Mesendoderm (in vitro differentiated cells): ENCODE data around the gene PDZD2.
A peak's percentile ranks its signal among the peaks of the same experiment; 100 is the strongest.

Source experiments
- DNase-seq: peaks from one replicate; pipeline ENCODE4 v3.0.0; 2013
- H2AK5ac ChIP-seq: 2 replicates; pipeline ENCODE4 v1.6.1; 2013; ENCODE audit warnings: low read length, inconsistent platforms
- H2BK120ac ChIP-seq: 2 replicates; pipeline ENCODE4 v1.6.1; 2013; ENCODE audit warnings: low read depth, mild to moderate bottlenecking, low read length, moderate library complexity, mixed read lengths
- H2BK15ac ChIP-seq: replicated peaks from 2 replicates; pipeline ENCODE4 v1.6.1; 2013; ENCODE audit warnings: low read depth, mild to moderate bottlenecking, moderate library complexity
- H2BK5ac ChIP-seq: 2 replicates; pipeline ENCODE4 v1.6.1; 2013; ENCODE audit warnings: low read length, inconsistent platforms
- H3K18ac ChIP-seq: 2 replicates; pipeline ENCODE4 v1.6.1; 2013; ENCODE audit warnings: mild to moderate bottlenecking, low read length, mixed read lengths
- H3K23ac ChIP-seq: one replicate; pipeline ENCODE4 v1.6.1; 2013; ENCODE audit warnings: low read length
- H3K27ac ChIP-seq: 2 replicates; pipeline ENCODE4 v1.5.1; 2013; ENCODE audit warnings: low read depth, mild to moderate bottlenecking, inconsistent platforms, low read length, moderate library complexity
- H3K27me3 ChIP-seq: 2 replicates; pipeline ENCODE4 v1.6.1; 2013; ENCODE audit warnings: low read length, control low read depth, mild to moderate bottlenecking, inconsistent platforms; ENCODE audit not compliant: insufficient read depth, poor library complexity
- H3K36me3 ChIP-seq: 2 replicates; pipeline ENCODE4 v1.6.1; 2013; ENCODE audit warnings: low read length, inconsistent platforms; ENCODE audit not compliant: control insufficient read depth, insufficient read depth
- H3K4ac ChIP-seq: one replicate; pipeline ENCODE4 v1.6.1; 2013; ENCODE audit warnings: low read depth, mild to moderate bottlenecking, low read length, moderate library complexity
- H3K4me1 ChIP-seq: 2 replicates; pipeline ENCODE4 v1.6.1; 2013; ENCODE audit warnings: low read depth, low read length, inconsistent platforms; ENCODE audit not compliant: control insufficient read depth
- H3K4me2 ChIP-seq: 2 replicates; pipeline ENCODE4 v1.6.1; 2013; ENCODE audit warnings: low read length
- H3K4me3 ChIP-seq: 2 replicates; pipeline ENCODE4 v1.5.1; 2013; ENCODE audit warnings: mild to moderate bottlenecking, low read length
- H3K56ac ChIP-seq: one replicate; pipeline ENCODE4 v1.6.1; 2013; ENCODE audit warnings: low read length
- H3K79me1 ChIP-seq: 2 replicates; pipeline ENCODE4 v1.6.1; 2013; ENCODE audit warnings: low read length, inconsistent platforms
- H3K79me2 ChIP-seq: 2 replicates; pipeline ENCODE4 v1.6.1; 2013; ENCODE audit warnings: mild to moderate bottlenecking, low read length; ENCODE audit not compliant: control insufficient read depth, insufficient read depth
- H3K9ac ChIP-seq: 2 replicates; pipeline ENCODE4 v1.6.1; 2013; ENCODE audit warnings: low read length, inconsistent platforms
- H4K5ac ChIP-seq: one replicate; pipeline ENCODE4 v1.6.1; 2013; ENCODE audit warnings: low read length
- H4K8ac ChIP-seq: one replicate; pipeline ENCODE4 v1.6.1; 2013; ENCODE audit warnings: low read depth, mild to moderate bottlenecking, control low read depth, low read length, moderate library complexity
- WGBS: extraction: QIAGEN DNeasy Blood & Tissue Kit; methylation state at CpG from one replicate; pipeline ENCODE4 v1.1.7; 2013; ENCODE audit warnings: low lambda C conversion rate, missing lambda C conversion rate; ENCODE audit not compliant: insufficient coverage; ENCODE audit errors: extremely low coverage; 5-methylcytosine and 5-hydroxymethylcytosine counted together

The PDZD2 gene

GRCh38 chr5:31648326-31648725, 9.4 kb downstream of the PDZD2 start:
- DNase-seq = no peak
- no peaks in the 10 kb centered on the region for H3K79me2 ChIP-seq
- no peak overlapping the region for H3K4ac ChIP-seq
- H3K23ac ChIP-seq = no peak overlapping the region
- no peak overlapping the region for H3K27ac ChIP-seq
- no peaks in the 10 kb centered on the region for H3K27me3 ChIP-seq
- H3K9ac ChIP-seq = no peak overlapping the region
- H3K56ac ChIP-seq = no peak overlapping the region
- no CpG with 5 or more reads among the region's 6 CpGs for WGBS
- H3K79me1 ChIP-seq = no peaks in the 10 kb centered on the region
- H3K36me3 ChIP-seq = no peaks in the 10 kb centered on the region
- no peak overlapping the region for H2BK120ac ChIP-seq
- no peak overlapping the region for H2BK15ac ChIP-seq
- no peak overlapping the region for H2BK5ac ChIP-seq
- H4K8ac ChIP-seq = no peak overlapping the region
- no peak overlapping the region for H2AK5ac ChIP-seq
- H3K4me2 ChIP-seq = no peak overlapping the region
- H3K18ac ChIP-seq = no peak overlapping the region
- H3K4me1 ChIP-seq = no peaks in the 10 kb centered on the region
- no peak overlapping the region for H3K4me3 ChIP-seq
- H4K5ac ChIP-seq = no peak overlapping the region

- H4K5ac ChIP-seq = no peak overlapping the region
- H2BK120ac ChIP-seq = no peak overlapping the region
- H3K18ac ChIP-seq = no peak overlapping the region
- H3K4me2 ChIP-seq = no peak overlapping the region
- H2AK5ac ChIP-seq = no peak overlapping the region
- H3K4ac ChIP-seq = no peak overlapping the region
- no peak overlapping the region for H4K8ac ChIP-seq
- H3K9ac ChIP-seq = no peak overlapping the region
- H3K56ac ChIP-seq = no peak overlapping the region
- no peak overlapping the region for H3K4me3 ChIP-seq
- no peak overlapping the region for H2BK5ac ChIP-seq
- no CpG with 5 or more reads among the region's 3 CpGs for WGBS
- H3K27ac ChIP-seq = no peak overlapping the region
- H3K79me1 ChIP-seq = no peaks in the 10 kb centered on the region
- no peak for DNase-seq
- H2BK15ac ChIP-seq = no peak overlapping the region
- no peaks in the 10 kb centered on the region for H3K79me2 ChIP-seq
- H3K4me1 ChIP-seq = no peaks in the 10 kb centered on the region
- H3K36me3 ChIP-seq = no peaks in the 10 kb centered on the region
- no peaks in the 10 kb centered on the region for H3K27me3 ChIP-seq
- H3K23ac ChIP-seq = no peak overlapping the region
Measured at GRCh38 chr5:31651241-31651640, 12.3 kb downstream of the PDZD2 start.

- Histone ChIP-seq H3K79me1 (no peaks in the 10 kb centered on the region), H3K9ac (no peak overlapping the region), H4K8ac (no peak overlapping the region), H3K4me1 (no peaks in the 10 kb centered on the region), H2AK5ac (no peak overlapping the region), H3K27ac (no peak overlapping the region), H3K23ac (no peak overlapping the region), H3K4me2 (no peak overlapping the region), H2BK120ac (no peak overlapping the region), H2BK15ac (no peak overlapping the region), H3K56ac (no peak overlapping the region), H3K4me3 (no peak overlapping the region), H3K36me3 (no peaks in the 10 kb centered on the region), H3K4ac (no peak overlapping the region), H3K27me3 (no peaks in the 10 kb centered on the region), H2BK5ac (no peak overlapping the region), H3K79me2 (no peaks in the 10 kb centered on the region), H3K18ac (no peak overlapping the region), H4K5ac (no peak overlapping the region)
- no peak for DNase-seq
- WGBS = no CpG with 5 or more reads among the region's 3 CpGs
Measured at GRCh38 chr5:31655491-31655890, 16.6 kb downstream of the PDZD2 start.

- DNase-seq = peak; percentile 61
- no peak overlapping the region for H3K4me2 ChIP-seq
- H3K36me3 ChIP-seq = no peaks in the 10 kb centered on the region
- no peak overlapping the region for H2BK15ac ChIP-seq
- H4K5ac ChIP-seq = no peak overlapping the region
- H3K23ac ChIP-seq = no peak overlapping the region
- no peak overlapping the region for H3K27ac ChIP-seq
- no peak overlapping the region for H3K56ac ChIP-seq
- H3K4ac ChIP-seq = no peak overlapping the region
- H3K27me3 ChIP-seq = no peaks in the 10 kb centered on the region
- H2AK5ac ChIP-seq = no peak overlapping the region
- no peaks in the 10 kb centered on the region for H3K79me1 ChIP-seq
- H3K4me3 ChIP-seq = no peak overlapping the region
- no peak overlapping the region for H2BK120ac ChIP-seq
- no peak overlapping the region for H3K9ac ChIP-seq
- WGBS = no CpG with 5 or more reads among the region's 4 CpGs
- H4K8ac ChIP-seq = no peak overlapping the region
- no peaks in the 10 kb centered on the region for H3K4me1 ChIP-seq
- no peak overlapping the region for H2BK5ac ChIP-seq
- H3K18ac ChIP-seq = no peak overlapping the region
- no peaks in the 10 kb centered on the region for H3K79me2 ChIP-seq
Measured at GRCh38 chr5:31656806-31657205, 17.9 kb downstream of the PDZD2 start.

- Histone ChIP-seq H3K4me3 (no peak overlapping the region), H2BK120ac (no peak overlapping the region), H3K27ac (no peak overlapping the region), H2BK15ac (no peak overlapping the region), H2BK5ac (no peak overlapping the region), H3K79me1 (no peaks in the 10 kb centered on the region), H4K5ac (no peak overlapping the region), H3K36me3 (no peaks in the 10 kb centered on the region), H3K56ac (no peak overlapping the region), H3K23ac (no peak overlapping the region), H3K4me2 (no peak overlapping the region), H3K9ac (no peak overlapping the region), H3K4me1 (no peaks in the 10 kb centered on the region), H4K8ac (no peak overlapping the region), H3K79me2 (no peaks in the 10 kb centered on the region), H3K4ac (no peak overlapping the region), H2AK5ac (no peak overlapping the region), H3K18ac (no peak overlapping the region), H3K27me3 (no peaks in the 10 kb centered on the region)
- no CpG with 5 or more reads among the region's 11 CpGs for WGBS
- no peak for DNase-seq
Measured at GRCh38 chr5:31657315-31657979, 18.5 kb downstream of the PDZD2 start.

GRCh38 chr5:31661257-31661656, 22.3 kb downstream of the PDZD2 start:
- no peak overlapping the region for H3K27ac ChIP-seq
- no peak for DNase-seq
- WGBS = no CpG with 5 or more reads among the region's 4 CpGs
- no peak overlapping the region for H3K4me2 ChIP-seq
- no peak overlapping the region for H3K4me3 ChIP-seq
- H2BK15ac ChIP-seq = no peak overlapping the region
- H3K4ac ChIP-seq = no peak overlapping the region
- no peaks in the 10 kb centered on the region for H3K4me1 ChIP-seq
- no peak overlapping the region for H3K18ac ChIP-seq
- no peaks in the 10 kb centered on the region for H3K79me2 ChIP-seq
- H4K8ac ChIP-seq = no peak overlapping the region
- no peak overlapping the region for H2BK120ac ChIP-seq
- H2AK5ac ChIP-seq = no peak overlapping the region
- H3K27me3 ChIP-seq = no peaks in the 10 kb centered on the region
- no peak overlapping the region for H3K23ac ChIP-seq
- no peaks in the 10 kb centered on the region for H3K79me1 ChIP-seq
- no peak overlapping the region for H3K56ac ChIP-seq
- H3K36me3 ChIP-seq = no peaks in the 10 kb centered on the region
- no peak overlapping the region for H3K9ac ChIP-seq
- H4K5ac ChIP-seq = no peak overlapping the region
- no peak overlapping the region for H2BK5ac ChIP-seq
